ENCODE measurements around the gene ATP8A2.

The ATP8A2 gene

DNA sequence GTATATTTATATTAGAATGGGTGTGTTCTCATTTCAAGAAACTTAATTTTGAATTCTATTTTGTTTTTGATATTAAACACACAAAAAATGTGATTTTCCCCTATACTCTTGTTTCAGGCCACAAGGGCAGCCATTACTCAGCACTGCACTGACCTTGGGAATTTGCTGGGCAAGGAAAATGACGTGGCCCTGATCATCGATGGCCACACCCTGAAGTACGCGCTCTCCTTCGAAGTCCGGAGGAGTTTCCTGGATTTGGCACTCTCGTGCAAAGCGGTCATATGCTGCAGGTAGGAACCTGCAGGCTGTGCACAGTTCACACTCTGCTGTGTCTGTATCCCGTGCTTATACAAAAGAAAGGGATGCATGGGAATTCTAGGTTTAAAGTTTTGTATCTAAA is 327.3 kb downstream of the ATP8A2 start:
- Histone ChIP-seq H3K4me3 (ENCODE audit: low read depth, low read length) (no peak overlapping the region), H3K27me3 (ENCODE audit: control insufficient read depth, insufficient read depth, low read length) (no peaks in the 10 kb centered on the region), H3K9ac (ENCODE audit: low read depth, low read length) (no peak overlapping the region), H3K9me3 (ENCODE audit: control insufficient read depth, insufficient read depth, low read length) (no peaks in the 10 kb centered on the region), H3K36me3 (ENCODE audit: control insufficient read depth, insufficient read depth, low read length) (no peaks in the 10 kb centered on the region), H3K4me1 (ENCODE audit: control insufficient read depth, insufficient read depth, low read length) (no peaks in the 10 kb centered on the region), H3K27ac (ENCODE audit: low read depth, low read length) (no peak overlapping the region)

GRCh38 chr13:25699600-25699999 is 327.8 kb downstream of the ATP8A2 start:
- no peak overlapping the region for H3K27ac ChIP-seq (ENCODE audit: low read depth, low read length)
- no peak overlapping the region for H3K9ac ChIP-seq (ENCODE audit: low read depth, low read length)

GRCh38 chr13:25701304-25701703 is 329.5 kb downstream of the ATP8A2 start:
- Histone ChIP-seq H3K9ac (ENCODE audit: low read depth, low read length) (no peak overlapping the region), H3K4me1 (ENCODE audit: control insufficient read depth, insufficient read depth, low read length) (no peaks in the 10 kb centered on the region), H3K36me3 (ENCODE audit: control insufficient read depth, insufficient read depth, low read length) (no peaks in the 10 kb centered on the region), H3K9me3 (ENCODE audit: control insufficient read depth, insufficient read depth, low read length) (no peaks in the 10 kb centered on the region), H3K27me3 (ENCODE audit: control insufficient read depth, insufficient read depth, low read length) (no peaks in the 10 kb centered on the region), H3K27ac (ENCODE audit: low read depth, low read length) (no peak overlapping the region), H3K4me3 (ENCODE audit: low read depth, low read length) (no peak overlapping the region)

More at GRCh38 chr13:25699600-25699999, 327.8 kb downstream of the ATP8A2 start:
- H3K4me3 ChIP-seq (ENCODE audit: low read depth, low read length) = no peak overlapping the region
- no peaks in the 10 kb centered on the region for H3K4me1 ChIP-seq (ENCODE audit: control insufficient read depth, insufficient read depth, low read length)
- H3K9me3 ChIP-seq (ENCODE audit: control insufficient read depth, insufficient read depth, low read length) = no peaks in the 10 kb centered on the region
- H3K27me3 ChIP-seq (ENCODE audit: control insufficient read depth, insufficient read depth, low read length) = no peaks in the 10 kb centered on the region
- no peaks in the 10 kb centered on the region for H3K36me3 ChIP-seq (ENCODE audit: control insufficient read depth, insufficient read depth, low read length)

- Histone ChIP-seq H3K27ac (ENCODE audit: low read depth, low read length) (no peak overlapping the region), H3K9me3 (ENCODE audit: control insufficient read depth, insufficient read depth, low read length) (no peaks in the 10 kb centered on the region), H3K4me3 (ENCODE audit: low read depth, low read length) (no peak overlapping the region), H3K27me3 (ENCODE audit: control insufficient read depth, insufficient read depth, low read length) (no peaks in the 10 kb centered on the region), H3K4me1 (ENCODE audit: control insufficient read depth, insufficient read depth, low read length) (no peaks in the 10 kb centered on the region), H3K9ac (ENCODE audit: low read depth, low read length) (no peak overlapping the region), H3K36me3 (ENCODE audit: control insufficient read depth, insufficient read depth, low read length) (no peaks in the 10 kb centered on the region)
Measured at GRCh38 chr13:25702386-25702785, 330.6 kb downstream of the ATP8A2 start.

GRCh38 chr13:25707726-25708125 is 336.0 kb downstream of the ATP8A2 start:
- H3K27me3 ChIP-seq (ENCODE audit: control insufficient read depth, insufficient read depth, low read length) = no peaks in the 10 kb centered on the region
- no peak overlapping the region for H3K4me3 ChIP-seq (ENCODE audit: low read depth, low read length)
- no peaks in the 10 kb centered on the region for H3K4me1 ChIP-seq (ENCODE audit: control insufficient read depth, insufficient read depth, low read length)
- H3K36me3 ChIP-seq (ENCODE audit: control insufficient read depth, insufficient read depth, low read length) = no peaks in the 10 kb centered on the region
- H3K27ac ChIP-seq (ENCODE audit: low read depth, low read length) = no peak overlapping the region
- no peaks in the 10 kb centered on the region for H3K9me3 ChIP-seq (ENCODE audit: control insufficient read depth, insufficient read depth, low read length)
- no peak overlapping the region for H3K9ac ChIP-seq (ENCODE audit: low read depth, low read length)

GRCh38 chr13:25708268-25708667 is 336.5 kb downstream of the ATP8A2 start:
- no peaks in the 10 kb centered on the region for H3K4me1 ChIP-seq (ENCODE audit: control insufficient read depth, insufficient read depth, low read length)
- H3K4me3 ChIP-seq (ENCODE audit: low read depth, low read length) = no peak overlapping the region
- no peak overlapping the region for H3K27ac ChIP-seq (ENCODE audit: low read depth, low read length)
- H3K9me3 ChIP-seq (ENCODE audit: control insufficient read depth, insufficient read depth, low read length) = no peaks in the 10 kb centered on the region
- H3K9ac ChIP-seq (ENCODE audit: low read depth, low read length) = no peak overlapping the region
- no peaks in the 10 kb centered on the region for H3K36me3 ChIP-seq (ENCODE audit: control insufficient read depth, insufficient read depth, low read length)
- H3K27me3 ChIP-seq (ENCODE audit: control insufficient read depth, insufficient read depth, low read length) = no peaks in the 10 kb centered on the region

DNA sequence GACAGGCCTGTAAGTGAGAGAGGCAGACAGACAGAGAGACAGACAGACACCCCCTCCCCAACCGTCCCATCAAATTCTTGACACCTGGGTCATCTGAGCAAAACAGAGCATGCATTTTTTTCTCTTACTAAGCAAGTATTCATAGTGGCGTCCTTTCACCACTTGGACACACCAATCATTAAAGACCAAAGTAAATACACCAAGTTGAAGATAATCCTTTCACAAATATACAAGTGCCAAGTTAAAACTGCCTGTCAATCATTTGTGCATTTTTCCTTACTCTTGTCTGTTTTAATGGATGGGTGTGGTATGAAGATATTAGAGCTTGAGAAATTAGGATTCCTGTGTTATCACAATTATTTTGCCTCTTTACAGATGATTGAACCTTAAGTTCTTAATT is 337.3 kb downstream of the ATP8A2 start:
- Histone ChIP-seq H3K36me3 (ENCODE audit: control insufficient read depth, insufficient read depth, low read length) (no peaks in the 10 kb centered on the region), H3K4me1 (ENCODE audit: control insufficient read depth, insufficient read depth, low read length) (no peaks in the 10 kb centered on the region), H3K9ac (ENCODE audit: low read depth, low read length) (no peak overlapping the region), H3K27me3 (ENCODE audit: control insufficient read depth, insufficient read depth, low read length) (no peaks in the 10 kb centered on the region), H3K27ac (ENCODE audit: low read depth, low read length) (no peak overlapping the region), H3K9me3 (ENCODE audit: control insufficient read depth, insufficient read depth, low read length) (no peaks in the 10 kb centered on the region), H3K4me3 (ENCODE audit: low read depth, low read length) (no peak overlapping the region)

DNA sequence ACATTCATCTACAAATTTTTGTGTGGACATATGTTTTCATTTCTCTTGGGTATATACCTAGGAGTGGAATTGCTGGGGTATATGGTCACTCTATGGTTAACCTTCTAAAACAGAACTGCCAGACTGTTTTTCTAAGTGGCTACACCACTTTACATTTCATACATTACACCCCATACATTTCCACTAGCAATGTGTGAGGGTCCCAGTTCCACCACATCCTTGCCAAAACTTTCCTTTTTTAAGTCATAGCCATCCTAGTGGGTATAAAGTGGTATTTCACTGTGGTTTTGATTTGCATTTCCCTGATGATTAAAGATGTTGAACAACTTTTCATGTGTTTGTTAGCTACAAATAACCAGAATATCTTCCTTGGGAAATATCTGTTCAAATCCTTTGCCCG is 344.0 kb downstream of the ATP8A2 start:
- Histone ChIP-seq H3K27ac (ENCODE audit: low read depth, low read length) (no peak overlapping the region), H3K9ac (ENCODE audit: low read depth, low read length) (no peak overlapping the region), H3K4me3 (ENCODE audit: low read depth, low read length) (no peak overlapping the region), H3K4me1 (ENCODE audit: control insufficient read depth, insufficient read depth, low read length) (no peaks in the 10 kb centered on the region), H3K36me3 (ENCODE audit: control insufficient read depth, insufficient read depth, low read length) (no peaks in the 10 kb centered on the region), H3K27me3 (ENCODE audit: control insufficient read depth, insufficient read depth, low read length) (no peaks in the 10 kb centered on the region), H3K9me3 (ENCODE audit: control insufficient read depth, insufficient read depth, low read length) (no peaks in the 10 kb centered on the region)

- Histone ChIP-seq H3K4me3 (ENCODE audit: low read depth, low read length) (no peak overlapping the region), H3K4me1 (ENCODE audit: control insufficient read depth, insufficient read depth, low read length) (no peaks in the 10 kb centered on the region), H3K36me3 (ENCODE audit: control insufficient read depth, insufficient read depth, low read length) (no peaks in the 10 kb centered on the region), H3K27me3 (ENCODE audit: control insufficient read depth, insufficient read depth, low read length) (no peaks in the 10 kb centered on the region), H3K9ac (ENCODE audit: low read depth, low read length) (no peak overlapping the region), H3K27ac (ENCODE audit: low read depth, low read length) (no peak overlapping the region), H3K9me3 (ENCODE audit: control insufficient read depth, insufficient read depth, low read length) (no peaks in the 10 kb centered on the region)
Measured at GRCh38 chr13:25717666-25718197, 346.0 kb downstream of the ATP8A2 start.

DNA sequence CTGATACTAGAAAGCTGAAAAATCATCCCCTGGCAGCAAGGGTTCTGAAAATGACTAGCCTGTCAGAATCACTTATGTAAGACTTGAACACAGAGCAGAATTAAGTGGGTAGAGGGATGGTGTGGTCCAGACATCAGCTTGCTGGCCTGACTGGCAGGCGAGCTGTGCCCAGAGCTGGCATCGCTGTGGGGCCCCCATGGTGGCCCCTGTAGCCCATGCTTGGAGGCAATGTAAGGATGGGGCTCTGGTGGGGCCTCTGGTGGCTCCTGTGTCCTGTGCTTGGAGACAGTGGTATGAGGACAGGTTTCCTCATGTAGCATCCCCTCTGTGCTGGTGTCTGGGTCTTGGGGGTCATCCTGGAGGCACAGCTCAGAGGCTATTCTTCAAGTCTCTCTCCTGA is 347.9 kb downstream of the ATP8A2 start:
- Histone ChIP-seq H3K27ac (ENCODE audit: low read depth, low read length) (no peak overlapping the region), H3K9ac (ENCODE audit: low read depth, low read length) (no peak overlapping the region), H3K4me1 (ENCODE audit: control insufficient read depth, insufficient read depth, low read length) (no peaks in the 10 kb centered on the region), H3K4me3 (ENCODE audit: low read depth, low read length) (no peak overlapping the region), H3K27me3 (ENCODE audit: control insufficient read depth, insufficient read depth, low read length) (no peaks in the 10 kb centered on the region), H3K36me3 (ENCODE audit: control insufficient read depth, insufficient read depth, low read length) (no peaks in the 10 kb centered on the region), H3K9me3 (ENCODE audit: control insufficient read depth, insufficient read depth, low read length) (no peaks in the 10 kb centered on the region)

- no peak overlapping the region for H3K9ac ChIP-seq (ENCODE audit: low read depth, low read length)
- H3K27me3 ChIP-seq (ENCODE audit: control insufficient read depth, insufficient read depth, low read length) = no peaks in the 10 kb centered on the region
- H3K9me3 ChIP-seq (ENCODE audit: control insufficient read depth, insufficient read depth, low read length) = no peaks in the 10 kb centered on the region
- no peak overlapping the region for H3K27ac ChIP-seq (ENCODE audit: low read depth, low read length)
- H3K4me1 ChIP-seq (ENCODE audit: control insufficient read depth, insufficient read depth, low read length) = no peaks in the 10 kb centered on the region
- H3K36me3 ChIP-seq (ENCODE audit: control insufficient read depth, insufficient read depth, low read length) = no peaks in the 10 kb centered on the region
- no peak overlapping the region for H3K4me3 ChIP-seq (ENCODE audit: low read depth, low read length)
Measured at GRCh38 chr13:25722893-25723292, 351.1 kb downstream of the ATP8A2 start.

- no peak overlapping the region for H3K27ac ChIP-seq (ENCODE audit: low read depth, low read length)
- no peaks in the 10 kb centered on the region for H3K36me3 ChIP-seq (ENCODE audit: control insufficient read depth, insufficient read depth, low read length)
- H3K27me3 ChIP-seq (ENCODE audit: control insufficient read depth, insufficient read depth, low read length) = no peaks in the 10 kb centered on the region
- H3K9ac ChIP-seq (ENCODE audit: low read depth, low read length) = no peak overlapping the region
- H3K4me3 ChIP-seq (ENCODE audit: low read depth, low read length) = no peak overlapping the region
- H3K4me1 ChIP-seq (ENCODE audit: control insufficient read depth, insufficient read depth, low read length) = peaks cover 11% of the 10 kb centered on the region; the same call in 1 of the 2 replicates
- H3K9me3 ChIP-seq (ENCODE audit: control insufficient read depth, insufficient read depth, low read length) = no peaks in the 10 kb centered on the region
Measured at GRCh38 chr13:25725104-25725503, 353.3 kb downstream of the ATP8A2 start.
